Measurements from ENCODE around the gene ARTN. TPM values are rescaled to one million over a fixed set of nuclear protein-coding genes. Genes with fewer than 3 reads are reported as not detected.

The ARTN gene
- total and polyA plus RNA-seq, 2 experiments from 2014 or later: 6.7 to 35.7 TPM

- TF ChIP-seq ZNF331 (CRISPR knock-in tag; IDR thresholded peaks at IDR 0.05; ENCODE audit: low read depth): no peak
- TF ChIP-seq NANOG (IDR thresholded peaks at IDR 0.05; ENCODE audit: borderline replicate concordance): no peak
- no peak for TF ChIP-seq ETS1 (IDR thresholded peaks at IDR 0.05)
Observed at GRCh38 chr1:43983253-43983899, 49.8 kb downstream of the ARTN start (continued).

- no peak overlapping the region for H3K27ac Mint-ChIP-seq
- DNase-seq (ENCODE audit: low spot score) (no peak), ATAC-seq (no peak)
- no peak overlapping the region for H3K4me3 Mint-ChIP-seq
- peaks cover 9% of the 10 kb centered on the region; the same call in 1 of the 2 replicates for H3F3A ChIP-seq (replicated peaks; ENCODE audit: low read depth)
- H3K27ac ChIP-seq (ENCODE audit: low read depth): no peak overlapping the region
- 0 out of 2 replicates have a peak, but pooled peaks cover 2% of the 10 kb centered on the region for H3K27me3 ChIP-seq (ENCODE audit: insufficient read depth)
- no peaks in the 10 kb centered on the region for H3K36me3 ChIP-seq (ENCODE audit: insufficient read depth)
- no peak overlapping the region for H2AFZ ChIP-seq
- peaks cover 11% of the 10 kb centered on the region for H3K4me1 Mint-ChIP-seq
- no peak overlapping the region for H3K4me3 ChIP-seq
- H3K79me2 ChIP-seq (replicated peaks; ENCODE audit: insufficient read depth): peaks cover 7% of the 10 kb centered on the region; the same call in 1 of the 2 replicates
- H3K27me3 Mint-ChIP-seq (ENCODE audit: insufficient read depth, low read depth, poor library complexity): peaks cover 29% of the 10 kb centered on the region
- no peaks in the 10 kb centered on the region for H3K9me3 Mint-ChIP-seq
- peaks cover 33% of the 10 kb centered on the region for H3K36me3 Mint-ChIP-seq (ENCODE audit: low read depth)
- H3K4me1 ChIP-seq (ENCODE audit: insufficient read depth): peaks cover 7% of the 10 kb centered on the region; the same call in 1 of the 2 replicates
- no peaks in the 10 kb centered on the region; the same call in 1 of the 2 replicates for H4K20me1 ChIP-seq (replicated peaks; ENCODE audit: insufficient read depth)
- no peaks in the 10 kb centered on the region for H3K9me2 ChIP-seq (ENCODE audit: insufficient read depth)
- no peak overlapping the region for H3K4me2 ChIP-seq
- TF ChIP-seq STAT1 (IDR thresholded peaks at IDR 0.05; ENCODE audit: unreplicated experiment) (no peak), ZNF114 (CRISPR knock-in tag; IDR thresholded peaks at IDR 0.05) (no peak), ZNF462 (CRISPR knock-in tag; IDR thresholded peaks at IDR 0.05) (no peak), JUNB (IDR thresholded peaks at IDR 0.05; ENCODE audit: unreplicated experiment) (no peak), POLR2AphosphoS5 (IDR thresholded peaks at IDR 0.05; ENCODE audit: low read depth) (no peak), CTCF (conservative IDR thresholded peaks at IDR 0.05; ENCODE audit: low read depth in 2 of 2) (no peak), ZNF331 (CRISPR knock-in tag; IDR thresholded peaks at IDR 0.05; ENCODE audit: low read depth) (no peak), ETS1 (IDR thresholded peaks at IDR 0.05) (no peak), REST (IDR thresholded peaks at IDR 0.05; ENCODE audit: unreplicated experiment) (no peak)
Observed at GRCh38 chr1:43984855-43985254, 51.3 kb downstream of the ARTN start.

Measured in GM23338 (cell line).